PC-9 (cell line): ENCODE measurements around the gene SLC24A4. TPM values are rescaled to one million over a fixed set of nuclear protein-coding genes. Genes with fewer than 3 reads are reported as not detected.

Experiments
- BruUV-seq: library from RNA; stranded (reverse); fragments of 400-500 nt; replicated peaks from 2 replicates; lab custom pipeline; 2021; lab: Mats Ljungman, UMichigan
- CTCF ChIA-PET: fragments of 300-600 bp; sonication (Branson Sonifier 250); formaldehyde crosslinking; loops from one replicate; lab custom pipeline; 2022; ENCODE audit warnings: antibody characterized with exemption; lab: Charles Lee
- POLR2A ChIA-PET: fragments of 300-600 bp; sonication (Branson Sonifier 250); formaldehyde crosslinking; loops from one replicate; lab custom pipeline; 2022; ENCODE audit warnings: antibody characterized with exemption; ENCODE audit not compliant: unreplicated experiment; lab: Charles Lee
- DNase-seq, 2 experiments: peaks; one replicate each; pipeline versions ENCODE4 v3.0.0 to v3.0.0-alpha.2; 2015 to 2022; ENCODE audit warnings: mixed read lengths in 1 of 2
- H2AFZ ChIP-seq: fragments of 200-600 bp; sonication (generic); 2 replicates; pipeline ENCODE4 v1.8.1; 2017; ENCODE audit warnings: antibody characterized with exemption
- H3F3A ChIP-seq: fragments of 200-600 bp; sonication (generic); 2 replicates; pipeline ENCODE4 v1.8.1; 2017; ENCODE audit warnings: antibody characterized with exemption, mild to moderate bottlenecking, low read depth; ENCODE audit not compliant: insufficient read depth
- H3K27ac ChIP-seq: fragments of 200-600 bp; sonication (generic); 2 replicates; pipeline ENCODE4 v1.6.1; 2016; ENCODE audit warnings: mixed run types
- H3K27me3 ChIP-seq: fragments of 200-600 bp; sonication (generic); 2 replicates; pipeline ENCODE4 v1.6.1; 2016; ENCODE audit warnings: low read depth, mixed run types; ENCODE audit not compliant: insufficient read depth
- H3K36me3 ChIP-seq: fragments of 200-600 bp; sonication (generic); 2 replicates; pipeline ENCODE4 v1.6.1; 2016; ENCODE audit warnings: low read depth, mixed run types
- H3K4me1 ChIP-seq: fragments of 200-600 bp; sonication (generic); replicated peaks from 2 replicates; pipeline ENCODE4 v1.6.1; 2016; ENCODE audit warnings: mixed run types; ENCODE audit not compliant: insufficient read depth
- H3K4me2 ChIP-seq: fragments of 200-600 bp; sonication (generic); 2 replicates; pipeline ENCODE4 v1.6.1; 2017; ENCODE audit warnings: mixed run types
- H3K4me3 ChIP-seq: fragments of 200-600 bp; sonication (generic); 2 replicates; pipeline ENCODE4 v1.6.1; 2016; ENCODE audit warnings: mixed run types
- H3K79me2 ChIP-seq: fragments of 200-600 bp; sonication (generic); 2 replicates; pipeline ENCODE4 v1.6.1; 2017; ENCODE audit warnings: low read depth, mixed run types
- H3K9me2 ChIP-seq: fragments of 200-600 bp; sonication (generic); 2 replicates; pipeline ENCODE4 v1.8.1; 2017; ENCODE audit warnings: mild to moderate bottlenecking; ENCODE audit not compliant: insufficient read depth
- H3K9me3 ChIP-seq: fragments of 200-600 bp; sonication (generic); 2 replicates; pipeline ENCODE4 v1.8.1; 2016; ENCODE audit warnings: low read depth; ENCODE audit not compliant: insufficient read depth
- H4K20me1 ChIP-seq: fragments of 200-600 bp; sonication (generic); 2 replicates; pipeline ENCODE4 v1.8.1; 2017; ENCODE audit not compliant: insufficient read depth
- EZH2 ChIP-seq: fragments of 200-600 bp; sonication (generic); IDR thresholded peaks from 2 replicates; pipeline ENCODE4 v1.8.0; 2017; ENCODE audit warnings: antibody characterized with exemption, low read depth
- intact Hi-C: fragments of 100-400 bp; cut with micrococcal nuclease; formaldehyde crosslinking; loops from one replicate; pipeline ENCODE4 v1.10.0; 2022; ENCODE audit not compliant: unreplicated experiment
- total RNA-seq: library from RNA; stranded (reverse); gene quantifications from 2 replicates; pipeline ENCODE4 v1.2.3, GENCODE V29; 2021
- TF ChIP-seq, protein P1 (sequence below): fragments of 200-600 bp; sonication (generic); conservative IDR thresholded peaks from 2 replicates; pipeline ENCODE4 v1.6.1; 2017; ENCODE audit warnings: mixed run types, antibody characterized with exemption, mild to moderate bottlenecking, moderate library complexity

SLC24A4 gene
- total RNA-seq, 1 experiment from 2014 or later, result not detected

- no peaks in the 10 kb centered on the region for H4K20me1 ChIP-seq
- no peak overlapping the region for H2AFZ ChIP-seq
- no peak overlapping the region for H3K4me3 ChIP-seq
- H3K79me2 ChIP-seq, result no peaks in the 10 kb centered on the region
- no peak for DNase-seq
- no peak overlapping the region for H3K4me2 ChIP-seq
- no peak overlapping the region for H3K27ac ChIP-seq
- ChIA-PET CTCF (no interaction called here), POLR2A (no interaction called here)
- H3F3A ChIP-seq, result no peaks in the 10 kb centered on the region
- H3K9me3 ChIP-seq, result no peaks in the 10 kb centered on the region
- no peaks in the 10 kb centered on the region for H3K4me1 ChIP-seq
- TF ChIP-seq, protein P1, sequence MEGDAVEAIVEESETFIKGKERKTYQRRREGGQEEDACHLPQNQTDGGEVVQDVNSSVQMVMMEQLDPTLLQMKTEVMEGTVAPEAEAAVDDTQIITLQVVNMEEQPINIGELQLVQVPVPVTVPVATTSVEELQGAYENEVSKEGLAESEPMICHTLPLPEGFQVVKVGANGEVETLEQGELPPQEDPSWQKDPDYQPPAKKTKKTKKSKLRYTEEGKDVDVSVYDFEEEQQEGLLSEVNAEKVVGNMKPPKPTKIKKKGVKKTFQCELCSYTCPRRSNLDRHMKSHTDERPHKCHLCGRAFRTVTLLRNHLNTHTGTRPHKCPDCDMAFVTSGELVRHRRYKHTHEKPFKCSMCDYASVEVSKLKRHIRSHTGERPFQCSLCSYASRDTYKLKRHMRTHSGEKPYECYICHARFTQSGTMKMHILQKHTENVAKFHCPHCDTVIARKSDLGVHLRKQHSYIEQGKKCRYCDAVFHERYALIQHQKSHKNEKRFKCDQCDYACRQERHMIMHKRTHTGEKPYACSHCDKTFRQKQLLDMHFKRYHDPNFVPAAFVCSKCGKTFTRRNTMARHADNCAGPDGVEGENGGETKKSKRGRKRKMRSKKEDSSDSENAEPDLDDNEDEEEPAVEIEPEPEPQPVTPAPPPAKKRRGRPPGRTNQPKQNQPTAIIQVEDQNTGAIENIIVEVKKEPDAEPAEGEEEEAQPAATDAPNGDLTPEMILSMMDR, result no peak
- TF ChIP-seq EZH2, result no peak
- no peaks in the 10 kb centered on the region for H3K9me2 ChIP-seq
- intact Hi-C loops, result no loop called here
- no TSS peak for BruUV-seq
- no peaks in the 10 kb centered on the region for H3K27me3 ChIP-seq
- H3K36me3 ChIP-seq, result no peaks in the 10 kb centered on the region
Observed at GRCh38 chr14:92481386-92481785, 158.4 kb downstream of the SLC24A4 start.

GRCh38 chr14:92481811-92482555 lies 159.0 kb downstream of the SLC24A4 start:
- no peaks in the 10 kb centered on the region for H3K27me3 ChIP-seq
- H2AFZ ChIP-seq, result no peak overlapping the region
- no peaks in the 10 kb centered on the region for H3K9me2 ChIP-seq
- H3K9me3 ChIP-seq, result no peaks in the 10 kb centered on the region
- H3K79me2 ChIP-seq, result no peaks in the 10 kb centered on the region
- H4K20me1 ChIP-seq, result no peaks in the 10 kb centered on the region
- H3K4me1 ChIP-seq, result no peaks in the 10 kb centered on the region
- H3F3A ChIP-seq, result no peaks in the 10 kb centered on the region
- POLR2A ChIA-PET, result no interaction called here
- no peak overlapping the region for H3K4me3 ChIP-seq
- CTCF ChIA-PET, result no interaction called here
- intact Hi-C loops, result no loop called here
- TF ChIP-seq EZH2, result no peak
- TF ChIP-seq, protein P1, result no peak
- no peak overlapping the region for H3K27ac ChIP-seq
- H3K36me3 ChIP-seq, result no peaks in the 10 kb centered on the region
- no TSS peak for BruUV-seq
- no peak for DNase-seq
- H3K4me2 ChIP-seq, result no peak overlapping the region

GRCh38 chr14:92482621-92483319 lies 159.8 kb downstream of the SLC24A4 start:
- intact Hi-C loops, result no loop called here
- CTCF ChIA-PET, result no interaction called here
- H3K4me2 ChIP-seq, result no peak overlapping the region
- no peak overlapping the region for H3K4me3 ChIP-seq
- no peaks in the 10 kb centered on the region for H3K36me3 ChIP-seq
- no peak for TF ChIP-seq EZH2
- TF ChIP-seq, protein P1, result no peak
- H3K4me1 ChIP-seq, result no peaks in the 10 kb centered on the region
- no peak overlapping the region for H2AFZ ChIP-seq
- H3K79me2 ChIP-seq, result no peaks in the 10 kb centered on the region
- no peaks in the 10 kb centered on the region for H3F3A ChIP-seq
- no peak overlapping the region for H3K27ac ChIP-seq
- POLR2A ChIA-PET, result no interaction called here
- H3K9me2 ChIP-seq, result no peaks in the 10 kb centered on the region
- H3K9me3 ChIP-seq, result no peaks in the 10 kb centered on the region
- DNase-seq, result no peak
- BruUV-seq, result no TSS peak
- H3K27me3 ChIP-seq, result no peaks in the 10 kb centered on the region
- H4K20me1 ChIP-seq, result no peaks in the 10 kb centered on the region
